NCI-H2227 (cell line): ENCODE data around the gene VANGL2.
A peak's percentile ranks its signal among the peaks of the same experiment; 100 is the strongest.

Experiments
- DNase-seq: peaks from one replicate; lab custom pipeline; 2025; ENCODE audit not compliant: unreplicated experiment; lab: John Stamatoyannopoulos, UW

The VANGL2 gene

DNA sequence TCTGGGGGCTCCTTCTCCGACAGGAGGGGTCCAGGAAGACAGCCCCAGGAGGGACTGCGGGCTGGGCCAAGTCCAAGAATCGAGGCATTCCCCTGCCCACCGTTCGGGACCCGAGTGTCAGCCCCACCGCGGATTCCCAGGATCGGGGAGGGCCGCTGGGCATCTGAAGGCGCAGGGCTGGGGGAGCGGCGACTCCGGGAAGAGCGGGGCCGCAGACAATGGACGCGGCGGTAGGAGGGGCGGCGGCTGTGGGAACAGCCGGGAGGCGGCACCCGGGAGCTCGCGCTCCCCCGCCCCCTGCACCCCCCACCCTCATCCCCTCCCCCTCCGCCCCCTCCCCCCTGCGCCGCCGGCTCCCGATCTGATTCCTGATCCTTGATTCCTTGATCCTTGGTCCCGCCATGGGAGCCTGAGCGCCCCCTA, at the start of gene VANGL2:
Gene VANGL2, plus strand, starts transcription at position 342 of the 423 bp plus-strand sequence. CDS start 15,274 bp downstream, outside the sequence.
- peak; percentile 90 for DNase-seq

DNA sequence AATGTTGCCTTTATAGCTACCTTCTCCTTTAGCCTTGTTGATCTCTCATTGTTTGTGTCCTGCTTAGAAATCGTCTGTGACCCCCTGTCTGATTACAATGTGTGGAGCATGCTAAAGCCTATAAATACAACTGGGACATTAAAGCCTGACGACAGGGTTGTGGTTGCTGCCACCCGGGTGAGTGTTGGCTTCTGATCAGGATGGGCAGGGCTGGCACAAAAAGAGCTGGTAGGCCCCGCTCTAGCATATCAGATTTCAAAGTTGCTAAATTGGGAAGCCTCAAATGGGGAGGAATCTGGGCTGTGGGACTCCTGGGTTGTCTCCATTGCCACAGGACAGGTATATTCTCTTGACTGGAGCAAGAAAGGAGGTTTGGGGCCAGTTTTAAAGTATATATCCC, 48.7 kb upstream of the VANGL2 start:
- no peak for DNase-seq

DNA sequence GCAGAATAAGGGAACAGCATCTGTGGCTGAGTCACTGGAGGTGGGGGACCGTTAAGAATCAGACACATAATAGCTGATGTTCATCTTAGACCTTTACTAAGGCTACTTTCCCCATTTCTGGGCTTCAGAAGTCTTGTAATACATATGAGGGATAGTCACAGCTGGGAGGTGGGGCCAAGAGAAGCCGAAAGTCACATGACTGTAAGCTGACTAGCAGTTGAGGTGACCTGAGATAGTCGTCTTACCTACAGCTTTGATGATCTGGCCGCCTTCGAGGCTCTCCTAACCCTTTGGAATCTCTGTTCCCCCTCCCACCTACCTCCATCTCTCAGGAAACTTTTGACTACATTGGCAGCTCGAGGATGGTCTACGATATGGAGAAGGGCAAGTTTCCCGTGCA, 47.8 kb upstream of the VANGL2 start:
- no peak for DNase-seq

DNA sequence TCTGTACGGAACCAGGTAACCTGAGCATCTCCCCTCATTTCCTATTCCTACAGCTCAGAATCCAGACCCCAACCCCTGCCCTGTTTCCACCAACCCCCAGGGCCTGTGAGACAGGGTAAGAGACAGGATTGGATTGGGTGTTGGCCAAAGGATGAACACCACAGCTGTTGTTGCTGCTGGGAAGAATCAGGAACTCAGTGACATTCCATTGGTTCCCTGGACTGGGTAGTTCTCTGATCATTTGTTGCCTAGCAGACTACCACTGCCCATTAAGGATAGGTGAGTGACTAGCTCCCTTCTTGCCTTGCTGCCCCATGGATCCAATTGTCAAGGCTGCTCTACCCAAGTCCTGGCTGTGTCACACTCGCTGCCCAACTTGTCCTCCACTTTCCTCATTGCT, 47.1 kb upstream of the VANGL2 start:
- DNase-seq, result no peak

DNA sequence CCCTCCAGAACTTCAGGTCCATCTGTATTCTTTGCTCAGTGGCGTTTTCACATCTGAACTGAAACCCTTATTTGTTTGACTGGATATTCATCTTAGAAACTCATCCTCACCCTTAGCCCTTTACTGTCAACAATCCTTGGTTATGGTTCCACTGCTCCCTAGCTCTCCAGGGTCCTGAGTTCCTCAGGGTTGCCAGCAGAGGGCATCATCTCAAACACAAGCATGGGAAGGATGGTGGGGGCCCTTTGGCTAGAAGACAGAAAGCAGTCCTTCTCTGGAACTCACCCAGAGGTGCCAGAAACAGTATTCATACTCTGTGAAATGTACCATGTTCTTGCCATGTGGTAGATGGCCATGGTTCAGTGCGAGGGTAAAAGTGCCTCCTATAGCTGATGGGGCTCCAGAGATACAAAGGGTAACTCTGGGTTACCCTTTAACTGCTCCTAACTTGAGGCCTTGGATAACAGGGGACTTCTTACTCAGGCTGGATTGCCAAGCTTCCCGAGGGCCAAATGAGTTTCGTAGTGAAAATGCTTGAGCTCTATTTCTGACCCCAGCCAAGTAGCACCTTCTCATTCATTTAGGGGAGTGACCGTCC, 45.9 kb upstream of the VANGL2 start:
- DNase-seq, result peak; percentile 40

DNA sequence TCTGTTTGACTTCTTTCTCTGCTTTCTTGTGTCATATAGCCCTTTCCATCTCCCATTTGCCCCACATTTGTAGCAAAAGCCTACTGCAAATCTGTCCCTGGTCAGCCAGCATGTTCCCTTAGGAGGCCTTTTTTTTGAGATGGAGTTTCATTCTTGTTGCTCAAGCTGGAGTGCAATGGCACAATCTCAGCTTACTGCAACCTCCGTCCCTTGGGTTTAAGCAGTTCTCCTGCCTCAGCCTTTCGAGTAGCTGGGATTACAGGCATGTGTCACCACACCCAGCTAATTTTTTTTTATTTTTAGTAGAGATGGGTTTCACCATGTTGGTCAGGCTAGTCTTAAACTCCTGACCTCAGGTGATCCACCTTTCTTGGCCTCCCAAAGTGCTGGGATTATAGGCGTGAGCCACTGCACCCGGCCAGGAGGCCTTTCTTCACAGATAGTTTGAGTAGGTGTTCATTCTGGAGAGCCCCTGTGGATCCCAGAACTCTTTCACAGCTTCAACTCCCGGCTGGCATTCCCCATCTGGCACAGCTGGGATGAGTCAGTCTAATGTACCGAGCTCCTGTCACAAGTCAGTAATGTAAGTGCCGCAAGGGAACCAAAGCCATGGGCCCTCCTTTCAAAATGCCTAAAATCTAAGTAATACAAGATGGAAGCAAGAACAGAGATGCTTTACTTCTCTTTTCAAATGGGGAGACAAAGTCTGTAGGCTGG, 42.9 kb upstream of the VANGL2 start:
- no peak for DNase-seq

DNA sequence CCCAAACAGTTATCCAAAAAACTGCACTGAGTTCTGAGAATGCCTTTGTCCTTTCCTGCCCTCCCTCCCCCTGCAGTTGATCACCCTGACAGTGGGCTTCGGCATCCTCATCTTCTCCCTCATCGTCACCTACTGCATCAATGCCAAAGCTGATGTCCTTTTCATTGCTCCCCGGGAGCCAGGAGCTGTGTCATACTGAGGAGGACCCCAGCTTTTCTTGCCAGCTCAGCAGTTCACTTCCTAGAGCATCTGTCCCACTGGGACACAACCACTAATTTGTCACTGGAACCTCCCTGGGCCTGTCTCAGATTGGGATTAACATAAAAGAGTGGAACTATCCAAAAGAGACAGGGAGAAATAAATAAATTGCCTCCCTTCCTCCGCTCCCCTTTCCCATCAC, 42.3 kb upstream of the VANGL2 start:
- no peak for DNase-seq

DNA sequence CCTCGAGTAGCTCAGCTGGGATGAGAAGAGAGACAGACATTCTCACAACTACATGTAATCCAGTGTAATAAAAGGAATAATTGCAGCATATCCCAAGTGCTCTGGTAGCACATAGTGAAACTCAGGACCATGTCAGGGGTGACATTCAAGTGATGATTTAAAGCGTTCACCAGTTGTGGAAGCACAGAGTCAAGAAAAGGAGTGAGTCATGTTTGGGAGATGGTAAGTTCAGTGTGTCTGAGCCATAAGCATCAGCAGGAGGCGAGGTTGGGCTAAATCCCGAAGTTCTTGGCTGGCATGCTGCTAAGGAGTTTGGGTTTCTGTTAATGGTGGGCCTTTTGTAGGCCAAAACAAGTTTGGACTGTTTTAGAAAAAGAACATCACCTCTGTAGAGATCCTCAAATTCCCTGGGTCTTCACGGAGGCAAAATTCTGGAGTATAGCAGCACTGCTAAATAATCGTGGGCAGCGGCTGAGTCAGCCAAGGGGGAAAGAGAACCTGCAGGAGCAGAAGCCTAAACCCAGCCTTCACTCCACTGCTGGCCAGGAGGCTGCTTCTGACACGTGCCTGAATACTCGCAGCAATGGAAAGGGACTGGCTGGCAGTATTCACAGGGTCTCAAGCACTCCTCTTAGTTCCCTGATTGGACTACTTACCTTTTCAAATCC, 40.7 kb upstream of the VANGL2 start:
- DNase-seq, result no peak

DNA sequence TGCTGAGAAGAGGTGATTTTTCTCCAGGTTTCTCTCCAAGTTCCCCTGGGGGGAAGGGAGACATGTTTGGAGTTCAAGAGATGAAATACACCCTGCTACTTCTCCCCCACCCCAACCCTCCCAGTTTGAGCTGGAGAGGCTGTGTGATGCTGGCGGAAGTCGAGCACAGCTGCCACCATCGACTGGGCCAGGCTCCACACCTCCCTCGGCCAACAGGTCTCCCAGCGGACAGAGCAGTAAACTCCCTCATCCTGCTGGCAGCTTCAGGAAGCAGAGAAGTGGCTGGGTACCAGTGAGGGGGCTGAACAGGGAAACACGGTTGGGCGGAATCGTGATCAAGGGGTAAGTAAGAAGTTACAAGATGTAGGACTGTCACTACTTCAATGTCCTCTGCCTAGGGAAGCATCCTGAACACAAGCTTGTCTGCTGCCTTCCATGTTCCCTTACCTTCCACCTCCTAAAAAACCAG, 40.1 kb upstream of the VANGL2 start:
- DNase-seq, result no peak

DNA sequence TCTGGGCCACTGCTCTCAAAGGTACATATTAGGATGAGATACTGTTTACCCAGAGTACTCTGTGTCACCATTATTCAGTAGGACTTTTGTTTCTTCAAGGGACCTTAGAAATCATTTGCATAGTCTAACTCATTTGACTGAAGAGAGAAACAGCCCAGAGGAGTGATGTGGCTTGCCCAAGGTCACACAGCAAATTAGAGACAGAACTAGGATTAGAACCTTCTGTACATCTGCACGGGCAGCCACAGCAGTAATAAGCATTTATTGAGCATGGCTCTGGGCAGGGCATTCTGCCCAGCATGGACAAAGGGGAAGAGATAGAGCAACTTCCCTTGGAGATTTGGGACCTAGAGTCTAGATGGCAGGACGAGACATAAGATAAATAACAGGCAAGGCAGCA, 39.2 kb upstream of the VANGL2 start:
- no peak for DNase-seq

DNA sequence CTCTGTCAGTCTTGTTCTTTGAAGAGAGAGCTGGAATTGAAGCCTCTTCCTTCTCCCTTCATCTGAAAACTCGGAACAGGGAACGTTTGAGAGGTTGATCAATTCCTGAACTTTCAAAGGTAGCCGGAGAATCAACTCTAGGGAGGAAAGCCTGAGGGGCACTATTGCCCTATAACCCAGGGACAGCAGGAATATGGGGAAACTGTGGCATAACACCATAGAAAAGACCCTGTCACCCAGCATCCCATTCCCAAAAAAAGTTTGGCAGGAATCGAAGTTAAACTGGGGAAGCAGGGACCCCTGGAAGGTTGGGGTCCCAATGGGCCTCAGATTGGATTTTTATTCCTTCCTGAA, 38.6 kb upstream of the VANGL2 start:
- DNase-seq, result no peak

DNA sequence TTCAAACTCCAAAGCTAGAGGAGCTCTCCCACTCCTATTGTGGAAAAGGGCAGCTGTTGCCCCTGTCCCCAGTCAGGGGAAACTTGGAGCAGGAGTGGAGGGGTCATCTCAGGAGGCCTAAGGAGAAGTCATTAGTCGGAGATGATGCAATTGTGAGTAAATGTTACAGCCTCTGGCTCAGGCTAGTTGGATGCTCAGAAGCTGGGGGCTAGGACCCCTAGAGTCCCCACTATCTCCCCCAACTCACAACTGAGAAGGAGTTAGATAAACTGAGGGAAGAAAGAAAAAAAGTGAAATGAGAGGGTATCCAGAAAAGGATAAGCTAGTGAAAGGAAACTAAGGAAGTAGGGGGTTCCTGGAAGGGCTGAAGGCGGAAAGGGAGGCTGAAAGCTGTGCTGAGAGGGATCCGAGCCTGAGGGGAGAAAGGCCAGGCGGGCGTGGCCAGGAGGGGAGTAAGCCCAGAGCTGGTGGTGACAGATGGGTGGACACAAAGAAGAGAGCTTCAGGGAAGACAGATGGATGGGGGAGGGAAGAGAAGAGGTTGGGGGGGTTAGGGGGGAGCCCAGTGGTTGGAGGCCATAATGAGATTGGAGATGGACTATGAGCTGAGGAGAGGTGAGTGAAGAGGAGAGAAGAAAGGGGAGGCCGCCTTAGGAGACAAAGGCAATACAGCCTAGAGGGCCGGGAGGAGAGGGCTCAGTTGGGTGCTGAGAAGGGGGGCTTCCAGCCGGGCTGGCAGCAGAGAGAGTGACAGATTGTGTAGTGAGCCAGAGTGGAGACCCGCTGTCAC, 38.0 kb upstream of the VANGL2 start:
- peak; percentile 49 for DNase-seq

DNA sequence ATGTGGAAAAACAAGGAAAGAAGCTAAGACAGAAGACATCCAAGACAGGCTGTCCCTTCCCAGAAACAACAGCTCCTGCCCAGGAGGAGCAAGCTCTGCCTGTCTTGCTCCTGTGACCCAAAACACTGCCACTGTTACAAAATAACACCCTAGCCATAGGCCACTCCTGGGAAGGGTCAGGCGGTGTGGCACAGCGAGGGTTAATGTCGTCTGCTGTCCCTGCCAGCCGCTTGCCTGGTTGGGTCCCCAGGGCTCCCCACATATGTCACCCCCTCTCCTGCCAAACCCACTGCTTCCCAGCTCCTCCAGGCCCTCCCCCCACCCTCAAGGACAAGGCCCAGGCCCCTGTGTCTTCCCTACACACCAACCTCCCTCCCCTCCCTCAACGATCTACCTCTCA, 37.4 kb upstream of the VANGL2 start:
- DNase-seq, result no peak

DNA sequence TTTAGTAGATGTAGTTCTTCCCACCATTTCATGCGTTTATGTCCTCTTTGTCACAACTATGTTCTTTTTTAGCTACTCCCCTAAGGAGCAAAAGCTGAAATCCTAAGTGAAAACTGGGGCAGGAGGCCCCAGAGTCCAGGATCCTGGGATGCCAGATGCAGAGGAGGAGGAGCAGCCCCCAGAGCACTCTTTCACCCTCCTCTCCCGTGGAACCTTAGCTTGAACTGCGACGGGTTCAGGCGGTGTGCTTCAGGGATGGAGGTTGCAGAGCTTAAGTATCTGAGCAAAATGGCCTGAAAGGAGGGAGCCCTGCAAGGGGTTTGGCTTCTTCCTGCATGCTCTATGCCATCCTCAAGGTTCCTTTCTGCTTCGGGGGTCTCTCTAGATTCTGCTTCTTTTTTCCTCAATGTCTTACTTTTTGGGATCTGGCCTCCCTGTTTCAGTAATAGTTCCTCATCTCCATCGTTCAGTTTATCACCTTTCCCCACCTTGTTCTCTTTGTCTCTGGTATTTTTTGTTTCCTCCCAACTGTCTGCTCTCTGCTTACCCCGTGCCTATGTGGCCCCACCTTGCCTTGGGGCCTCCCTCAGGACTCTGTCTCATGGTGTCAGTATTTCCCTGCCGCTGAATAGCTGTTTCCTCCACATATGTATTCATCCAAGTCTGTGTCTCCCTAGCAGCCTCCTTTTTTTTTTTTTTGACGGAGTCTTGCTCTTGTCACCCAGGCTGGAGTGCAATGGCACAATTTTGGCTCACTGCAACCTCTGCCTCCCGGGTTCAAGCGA, 36.2 kb upstream of the VANGL2 start:
- DNase-seq, result no peak

DNA sequence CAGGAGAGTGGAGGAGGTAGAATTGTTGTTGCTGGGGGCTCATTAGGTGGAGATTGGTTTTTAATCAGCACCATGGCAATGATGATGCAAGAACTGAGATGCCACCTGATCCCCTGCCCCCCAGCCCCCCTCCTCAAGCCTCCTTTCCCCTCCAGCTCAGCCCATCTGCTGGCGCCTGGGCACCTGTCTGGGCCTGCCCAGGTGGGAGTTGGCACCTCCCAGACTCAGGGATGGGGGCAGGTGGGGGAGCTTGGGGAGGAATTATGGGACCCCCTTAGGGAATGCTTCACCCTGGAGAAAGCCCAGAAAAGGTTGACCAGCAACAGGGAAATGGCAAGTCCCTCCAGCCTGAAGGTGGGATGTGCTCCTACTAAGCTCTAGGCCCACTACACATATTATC, 35.0 kb upstream of the VANGL2 start:
- no peak for DNase-seq

DNA sequence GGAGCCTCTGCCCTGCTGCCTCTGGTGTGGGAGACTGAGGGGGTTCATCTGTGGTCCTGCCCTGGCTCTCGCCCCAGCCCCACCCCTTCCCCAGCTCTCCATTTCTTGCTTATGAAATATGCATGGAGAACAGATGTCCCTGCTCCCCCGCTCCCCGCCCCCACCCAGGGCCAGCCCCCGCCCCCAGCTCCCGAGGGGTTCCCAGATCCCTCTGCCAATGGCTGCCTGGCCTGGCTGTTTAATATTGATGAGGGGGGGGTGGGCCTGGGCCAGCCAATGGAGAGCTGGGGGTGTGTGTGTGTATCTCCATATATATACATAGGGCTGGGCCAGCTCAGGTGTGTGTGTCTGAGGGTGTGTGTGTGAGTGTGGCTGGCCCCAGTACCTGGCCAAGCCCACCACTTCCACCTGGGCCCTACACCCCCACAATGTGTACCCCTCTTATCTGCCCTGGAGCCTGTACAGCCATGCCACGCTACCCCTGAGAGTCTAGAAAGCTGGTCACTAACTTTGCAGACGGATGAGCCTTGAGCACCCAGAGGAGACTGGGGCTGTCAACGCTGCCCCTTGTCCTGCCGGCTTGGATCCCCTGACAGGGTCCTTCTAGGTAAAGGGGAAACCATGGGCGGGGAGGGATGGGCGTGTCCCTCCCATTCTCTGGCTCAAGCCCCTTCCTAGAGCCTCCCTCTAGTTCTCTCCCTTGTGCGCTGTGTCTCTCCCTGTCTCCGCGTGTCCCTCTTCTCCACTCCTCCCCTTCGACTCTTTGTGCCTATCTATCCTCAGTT, 33.4 kb upstream of the VANGL2 start, which contains the start of gene NHLH1:
Gene NHLH1, plus strand, starts transcription at position 341 of the 785 bp plus-strand sequence. CDS start 3,661 bp downstream, outside the sequence.
- no peak for DNase-seq

DNA sequence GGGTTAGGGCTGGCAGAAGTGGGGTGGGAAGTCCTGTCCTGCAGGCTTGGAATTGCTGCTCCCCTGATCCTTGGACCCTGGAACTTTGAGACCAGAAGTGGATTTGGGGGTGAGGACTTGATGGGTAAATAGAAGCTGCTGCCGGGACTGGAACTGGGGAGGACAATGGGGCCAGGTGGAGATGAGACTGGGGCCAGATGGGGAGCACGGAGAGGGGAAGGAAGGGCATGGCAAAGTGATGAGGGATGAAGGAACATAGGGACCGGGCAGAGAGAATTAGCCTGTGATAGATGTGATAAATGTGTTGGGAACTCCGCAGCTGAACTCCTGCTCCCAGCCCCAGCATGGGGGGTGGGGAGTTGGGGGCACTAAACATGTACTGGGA, 32.9 kb upstream of the VANGL2 start:
- no peak for DNase-seq

DNA sequence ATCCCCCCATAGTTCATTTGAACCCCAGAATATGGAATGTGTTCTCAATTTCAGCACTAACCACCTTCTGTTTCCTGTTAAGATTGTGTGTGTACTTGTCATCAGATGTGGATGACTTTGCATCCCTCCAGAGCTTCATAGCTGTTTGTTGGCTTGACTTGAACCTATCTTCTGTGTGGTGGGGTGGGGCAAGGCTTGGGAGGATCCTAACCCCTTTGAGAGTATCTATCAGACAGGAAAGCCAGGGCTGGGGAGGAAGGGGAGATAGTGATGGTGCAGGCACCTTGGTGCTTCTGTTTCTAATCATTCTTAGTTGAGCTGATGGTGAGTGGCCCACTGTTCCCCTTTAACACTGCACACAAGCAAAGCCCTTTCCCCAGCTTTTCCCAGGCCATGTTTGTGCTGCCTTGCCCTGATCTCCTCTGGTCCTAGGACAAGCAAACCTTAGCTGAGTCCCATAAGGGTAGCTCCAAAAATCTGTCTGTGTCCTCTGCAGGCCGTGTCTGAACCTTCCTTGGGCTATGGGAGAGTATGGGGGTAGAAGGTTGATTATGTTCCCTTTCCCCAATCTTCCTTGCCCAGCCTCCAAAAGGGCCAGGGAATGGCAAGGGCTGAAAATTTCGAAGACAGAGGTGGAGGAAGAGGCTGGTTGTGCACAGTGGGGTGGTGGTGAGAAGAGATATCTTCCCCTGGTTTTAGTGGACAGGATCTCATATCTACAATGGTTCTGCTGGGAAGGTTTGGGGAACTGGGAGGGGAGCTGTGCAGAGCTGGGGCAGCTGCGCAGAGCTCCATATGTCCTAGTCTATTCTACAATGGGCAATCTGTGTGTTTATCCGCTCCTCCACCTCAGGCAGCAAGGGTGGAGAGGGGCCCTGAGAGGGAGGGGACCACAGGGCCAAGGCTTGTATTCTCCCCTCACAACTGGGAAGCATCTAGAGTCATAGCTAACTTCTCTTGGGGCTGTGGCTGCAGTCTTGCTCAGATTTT, 32.1 kb upstream of the VANGL2 start:
- DNase-seq, result no peak

DNA sequence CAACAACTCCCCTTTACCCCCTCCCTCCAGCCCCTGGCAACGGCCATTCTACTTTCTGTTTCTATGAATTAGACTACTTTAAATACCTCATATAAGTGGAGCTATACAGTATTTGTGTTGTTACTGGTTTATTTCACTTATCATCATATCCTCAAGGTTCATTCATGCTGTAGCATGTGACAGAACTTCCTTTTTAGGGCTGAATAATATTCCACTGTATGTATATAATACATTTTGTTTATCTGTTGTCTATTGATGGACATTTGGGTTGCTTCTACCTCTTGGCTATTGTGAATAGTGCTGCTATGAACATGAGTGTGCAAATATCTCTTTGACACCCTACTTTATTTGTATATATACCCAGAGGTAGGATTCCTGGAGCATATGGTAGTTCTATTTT, 31.3 kb upstream of the VANGL2 start:
- no peak for DNase-seq
